ENCODE results near the gene C1QTNF8. TPM values are rescaled to one million over a fixed set of nuclear protein-coding genes. Genes with fewer than 3 reads are reported as not detected.

Gene C1QTNF8
- total and polyA plus RNA-seq, 2 of the 13 experiments (the other 11 are each of a cell fraction or from before 2014, with no cell fraction given), result 0.09 TPM; not detected in 1

GRCh38 chr16:1090620-1091587 is 5.1 kb downstream of the C1QTNF8 start (continued):
- TF ChIP-seq, protein P1, sequence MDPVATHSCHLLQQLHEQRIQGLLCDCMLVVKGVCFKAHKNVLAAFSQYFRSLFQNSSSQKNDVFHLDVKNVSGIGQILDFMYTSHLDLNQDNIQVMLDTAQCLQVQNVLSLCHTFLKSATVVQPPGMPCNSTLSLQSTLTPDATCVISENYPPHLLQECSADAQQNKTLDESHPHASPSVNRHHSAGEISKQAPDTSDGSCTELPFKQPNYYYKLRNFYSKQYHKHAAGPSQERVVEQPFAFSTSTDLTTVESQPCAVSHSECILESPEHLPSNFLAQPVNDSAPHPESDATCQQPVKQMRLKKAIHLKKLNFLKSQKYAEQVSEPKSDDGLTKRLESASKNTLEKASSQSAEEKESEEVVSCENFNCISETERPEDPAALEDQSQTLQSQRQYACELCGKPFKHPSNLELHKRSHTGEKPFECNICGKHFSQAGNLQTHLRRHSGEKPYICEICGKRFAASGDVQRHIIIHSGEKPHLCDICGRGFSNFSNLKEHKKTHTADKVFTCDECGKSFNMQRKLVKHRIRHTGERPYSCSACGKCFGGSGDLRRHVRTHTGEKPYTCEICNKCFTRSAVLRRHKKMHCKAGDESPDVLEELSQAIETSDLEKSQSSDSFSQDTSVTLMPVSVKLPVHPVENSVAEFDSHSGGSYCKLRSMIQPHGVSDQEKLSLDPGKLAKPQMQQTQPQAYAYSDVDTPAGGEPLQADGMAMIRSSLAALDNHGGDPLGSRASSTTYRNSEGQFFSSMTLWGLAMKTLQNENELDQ (CRISPR knock-in tag; IDR thresholded peaks at IDR 0.05; ENCODE audit: borderline replicate concordance), result no peak
- TF ChIP-seq DNMT1 (CRISPR knock-in tag; IDR thresholded peaks at IDR 0.05) (peak; percentile 59; the same call in 1 of the 2 replicates), ZNF431 (CRISPR knock-in tag; IDR thresholded peaks at IDR 0.05; ENCODE audit: borderline replicate concordance, low read depth) (no peak), BCL3 (CRISPR knock-in tag; IDR thresholded peaks at IDR 0.05) (no peak), KMT2B (CRISPR knock-in tag; IDR thresholded peaks at IDR 0.05) (0 out of 2 replicates have a peak, but pooled peaks have one; percentile 46), DPF2 (CRISPR knock-in tag; IDR thresholded peaks at IDR 0.05; ENCODE audit: borderline replicate concordance, low read depth) (no peak), HOXA3 (CRISPR knock-in tag; IDR thresholded peaks at IDR 0.05) (no peak; the same call in 1 of the 2 replicates), ZNF33A (CRISPR knock-in tag; IDR thresholded peaks at IDR 0.05; ENCODE audit: borderline replicate concordance) (no peak), ZNF207 (IDR thresholded peaks at IDR 0.05; ENCODE audit: borderline replicate concordance) (no peak), ZNF430 (CRISPR knock-in tag; IDR thresholded peaks at IDR 0.05) (no peak; the same call in 1 of the 2 replicates), EZH2 (conservative IDR thresholded peaks at IDR 0.05; ENCODE audit: low read depth, low read length) (no peak), YEATS2 (CRISPR knock-in tag; IDR thresholded peaks at IDR 0.05; ENCODE audit: borderline replicate concordance) (peak; percentile 31; the same call in 1 of the 2 replicates), ZNF136 (CRISPR knock-in tag; IDR thresholded peaks at IDR 0.05; ENCODE audit: low read depth) (no peak), KLF12 (CRISPR knock-in tag; IDR thresholded peaks at IDR 0.05; ENCODE audit: borderline replicate concordance) (no peak), ZNF234 (CRISPR knock-in tag; conservative IDR thresholded peaks at IDR 0.05) (no peak), ZNF20 (CRISPR knock-in tag; IDR thresholded peaks at IDR 0.05) (no peak), MATR3 (CRISPR knock-in tag; IDR thresholded peaks at IDR 0.05) (no peak), SRF (IDR thresholded peaks at IDR 0.05; ENCODE audit: low read depth, low read length) (no peak), HNRNPL (IDR thresholded peaks at IDR 0.05; ENCODE audit: low read depth, low read length) (0 out of 2 replicates have a peak, but pooled peaks have one; percentile 47), ESRRA (CRISPR knock-in tag; IDR thresholded peaks at IDR 0.05; ENCODE audit: low read depth) (no peak), ZNF354B (CRISPR knock-in tag; IDR thresholded peaks at IDR 0.05) (no peak), ZSCAN22 (CRISPR knock-in tag; IDR thresholded peaks at IDR 0.05) (no peak), FOXO1 (CRISPR knock-in tag; IDR thresholded peaks at IDR 0.05) (peak; percentile 31; the same call in 1 of the 2 replicates)
- TF ChIP-seq, protein P2, sequence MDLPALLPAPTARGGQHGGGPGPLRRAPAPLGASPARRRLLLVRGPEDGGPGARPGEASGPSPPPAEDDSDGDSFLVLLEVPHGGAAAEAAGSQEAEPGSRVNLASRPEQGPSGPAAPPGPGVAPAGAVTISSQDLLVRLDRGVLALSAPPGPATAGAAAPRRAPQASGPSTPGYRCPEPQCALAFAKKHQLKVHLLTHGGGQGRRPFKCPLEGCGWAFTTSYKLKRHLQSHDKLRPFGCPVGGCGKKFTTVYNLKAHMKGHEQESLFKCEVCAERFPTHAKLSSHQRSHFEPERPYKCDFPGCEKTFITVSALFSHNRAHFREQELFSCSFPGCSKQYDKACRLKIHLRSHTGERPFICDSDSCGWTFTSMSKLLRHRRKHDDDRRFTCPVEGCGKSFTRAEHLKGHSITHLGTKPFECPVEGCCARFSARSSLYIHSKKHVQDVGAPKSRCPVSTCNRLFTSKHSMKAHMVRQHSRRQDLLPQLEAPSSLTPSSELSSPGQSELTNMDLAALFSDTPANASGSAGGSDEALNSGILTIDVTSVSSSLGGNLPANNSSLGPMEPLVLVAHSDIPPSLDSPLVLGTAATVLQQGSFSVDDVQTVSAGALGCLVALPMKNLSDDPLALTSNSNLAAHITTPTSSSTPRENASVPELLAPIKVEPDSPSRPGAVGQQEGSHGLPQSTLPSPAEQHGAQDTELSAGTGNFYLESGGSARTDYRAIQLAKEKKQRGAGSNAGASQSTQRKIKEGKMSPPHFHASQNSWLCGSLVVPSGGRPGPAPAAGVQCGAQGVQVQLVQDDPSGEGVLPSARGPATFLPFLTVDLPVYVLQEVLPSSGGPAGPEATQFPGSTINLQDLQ (CRISPR knock-in tag; IDR thresholded peaks at IDR 0.05), result no peak; the same call in 1 of the 2 replicates
